KMS-11 (cell line): ENCODE results near the gene CD300H.

ENCODE experiments used
- H2AFZ ChIP-seq: fragments of 200-600 bp; sonication (generic); 2 replicates; pipeline ENCODE4 v1.6.1; 2016; ENCODE audit warnings: antibody characterized with exemption, mixed run types, low read depth
- H3K27ac ChIP-seq: fragments of 200-600 bp; sonication (generic); 2 replicates; pipeline ENCODE4 v1.6.1; 2016; ENCODE audit warnings: mild to moderate bottlenecking, mixed run types
- H3K27me3 ChIP-seq: fragments of 200-600 bp; sonication (generic); 2 replicates; pipeline ENCODE4 v1.6.1; 2017; ENCODE audit warnings: mild to moderate bottlenecking, low read depth, mixed run types, moderate library complexity; ENCODE audit not compliant: insufficient read depth
- H3K36me3 ChIP-seq: fragments of 200-600 bp; sonication (generic); 2 replicates; pipeline ENCODE4 v1.6.1; 2017; ENCODE audit warnings: mild to moderate bottlenecking, mixed run types; ENCODE audit not compliant: insufficient read depth
- H3K4me1 ChIP-seq: fragments of 200-600 bp; sonication (generic); 2 replicates; pipeline ENCODE4 v1.6.1; 2016; ENCODE audit warnings: mild to moderate bottlenecking, low read depth, mixed run types; ENCODE audit not compliant: poor library complexity, severe bottlenecking
- H3K4me2 ChIP-seq: fragments of 200-600 bp; sonication (generic); 2 replicates; pipeline ENCODE4 v1.7.0; 2016; ENCODE audit warnings: mild to moderate bottlenecking, mixed run types
- H3K4me3 ChIP-seq: fragments of 200-600 bp; sonication (generic); IDR thresholded peaks from 2 replicates; pipeline ENCODE4 v1.6.1; 2017; ENCODE audit warnings: low read depth, low read length, mixed read lengths; ENCODE audit not compliant: insufficient read depth
- H3K79me2 ChIP-seq: fragments of 200-600 bp; sonication (generic); 2 replicates; pipeline ENCODE4 v1.6.1; 2016; ENCODE audit warnings: low read depth, mixed run types; ENCODE audit not compliant: insufficient read depth
- H3K9ac ChIP-seq: fragments of 200-600 bp; sonication (generic); 2 replicates; pipeline ENCODE4 v1.6.1; 2016; ENCODE audit warnings: mild to moderate bottlenecking, mixed run types
- H4K20me1 ChIP-seq: fragments of 200-600 bp; sonication (generic); 2 replicates; pipeline ENCODE4 v1.6.1; 2016; ENCODE audit warnings: mild to moderate bottlenecking, mixed run types; ENCODE audit not compliant: insufficient read depth
- TF ChIP-seq, protein P1 (sequence below): fragments of 200-600 bp; sonication (generic); conservative IDR thresholded peaks from 2 replicates; pipeline ENCODE4 v1.6.1; 2017; ENCODE audit warnings: low read depth, mild to moderate bottlenecking, antibody characterized with exemption, low read length, moderate library complexity, mixed read lengths

The CD300H gene

DNA sequence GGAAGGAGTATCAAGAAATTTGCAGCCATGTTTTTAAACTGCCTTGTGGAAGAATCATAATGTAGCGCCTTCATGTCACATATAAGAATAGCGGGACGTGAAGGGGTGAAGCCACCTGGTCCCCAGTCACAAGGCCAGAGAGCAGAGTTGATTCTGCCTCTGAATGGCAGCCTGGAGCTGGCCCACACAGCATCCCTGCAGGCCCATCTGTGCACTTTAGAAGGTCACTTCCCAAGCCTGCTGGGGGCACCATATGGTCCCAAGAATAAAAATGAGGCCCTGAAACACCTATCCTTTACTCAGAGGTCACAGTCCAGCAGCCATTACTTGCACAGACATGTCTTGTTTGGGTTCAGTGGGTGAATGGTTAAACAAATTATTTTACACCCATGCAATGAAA, 41.2 kb upstream of the CD300H start:
- Histone ChIP-seq H4K20me1 (no peaks in the 10 kb centered on the region), H3K9ac (no peak overlapping the region), H2AFZ (no peak overlapping the region), H3K4me3 (no peak overlapping the region), H3K27ac (no peak overlapping the region), H3K4me1 (no peaks in the 10 kb centered on the region), H3K27me3 (peaks cover 90% of the 10 kb centered on the region), H3K79me2 (no peaks in the 10 kb centered on the region), H3K36me3 (no peaks in the 10 kb centered on the region), H3K4me2 (no peak overlapping the region)
- TF ChIP-seq, protein P1, sequence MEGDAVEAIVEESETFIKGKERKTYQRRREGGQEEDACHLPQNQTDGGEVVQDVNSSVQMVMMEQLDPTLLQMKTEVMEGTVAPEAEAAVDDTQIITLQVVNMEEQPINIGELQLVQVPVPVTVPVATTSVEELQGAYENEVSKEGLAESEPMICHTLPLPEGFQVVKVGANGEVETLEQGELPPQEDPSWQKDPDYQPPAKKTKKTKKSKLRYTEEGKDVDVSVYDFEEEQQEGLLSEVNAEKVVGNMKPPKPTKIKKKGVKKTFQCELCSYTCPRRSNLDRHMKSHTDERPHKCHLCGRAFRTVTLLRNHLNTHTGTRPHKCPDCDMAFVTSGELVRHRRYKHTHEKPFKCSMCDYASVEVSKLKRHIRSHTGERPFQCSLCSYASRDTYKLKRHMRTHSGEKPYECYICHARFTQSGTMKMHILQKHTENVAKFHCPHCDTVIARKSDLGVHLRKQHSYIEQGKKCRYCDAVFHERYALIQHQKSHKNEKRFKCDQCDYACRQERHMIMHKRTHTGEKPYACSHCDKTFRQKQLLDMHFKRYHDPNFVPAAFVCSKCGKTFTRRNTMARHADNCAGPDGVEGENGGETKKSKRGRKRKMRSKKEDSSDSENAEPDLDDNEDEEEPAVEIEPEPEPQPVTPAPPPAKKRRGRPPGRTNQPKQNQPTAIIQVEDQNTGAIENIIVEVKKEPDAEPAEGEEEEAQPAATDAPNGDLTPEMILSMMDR: no peak

GRCh38 chr17:74607221-74607620, 39.9 kb upstream of the CD300H start:
- Histone ChIP-seq H3K4me2 (no peak overlapping the region), H3K4me1 (no peaks in the 10 kb centered on the region), H3K79me2 (no peaks in the 10 kb centered on the region), H3K27ac (no peak overlapping the region), H3K27me3 (peaks cover 91% of the 10 kb centered on the region), H3K9ac (no peak overlapping the region), H3K4me3 (no peak overlapping the region), H4K20me1 (no peaks in the 10 kb centered on the region), H2AFZ (no peak overlapping the region), H3K36me3 (no peaks in the 10 kb centered on the region)
- TF ChIP-seq, protein P1: no peak

DNA sequence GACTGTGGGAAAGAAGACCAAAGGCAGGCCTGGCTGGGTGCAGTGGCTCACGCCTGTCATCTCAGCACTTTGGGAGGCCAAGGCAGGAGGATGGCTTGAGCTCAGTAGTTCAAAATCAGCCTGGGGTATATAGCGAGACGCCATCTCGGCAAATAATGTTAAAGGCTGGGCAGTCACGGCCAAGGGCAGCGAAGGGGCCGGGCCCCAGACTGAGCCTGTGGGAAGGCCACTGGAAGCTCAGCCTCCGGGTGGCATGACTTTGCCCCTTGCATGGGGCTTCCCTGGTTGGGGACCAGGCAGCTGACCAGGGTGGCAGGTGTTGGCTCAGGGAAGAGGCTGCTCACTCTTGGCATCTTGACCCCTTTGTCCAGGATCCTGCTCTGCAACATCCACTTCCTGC, 38.7 kb upstream of the CD300H start:
- no peaks in the 10 kb centered on the region for H3K36me3 ChIP-seq
- no peak overlapping the region for H2AFZ ChIP-seq
- no peaks in the 10 kb centered on the region for H4K20me1 ChIP-seq
- peaks cover 93% of the 10 kb centered on the region for H3K27me3 ChIP-seq
- no peaks in the 10 kb centered on the region for H3K4me1 ChIP-seq
- no peak overlapping the region for H3K27ac ChIP-seq
- no peak overlapping the region for H3K4me3 ChIP-seq
- H3K4me2 ChIP-seq: no peak overlapping the region
- H3K9ac ChIP-seq: no peak overlapping the region
- TF ChIP-seq, protein P1: no peak
- no peaks in the 10 kb centered on the region for H3K79me2 ChIP-seq

DNA sequence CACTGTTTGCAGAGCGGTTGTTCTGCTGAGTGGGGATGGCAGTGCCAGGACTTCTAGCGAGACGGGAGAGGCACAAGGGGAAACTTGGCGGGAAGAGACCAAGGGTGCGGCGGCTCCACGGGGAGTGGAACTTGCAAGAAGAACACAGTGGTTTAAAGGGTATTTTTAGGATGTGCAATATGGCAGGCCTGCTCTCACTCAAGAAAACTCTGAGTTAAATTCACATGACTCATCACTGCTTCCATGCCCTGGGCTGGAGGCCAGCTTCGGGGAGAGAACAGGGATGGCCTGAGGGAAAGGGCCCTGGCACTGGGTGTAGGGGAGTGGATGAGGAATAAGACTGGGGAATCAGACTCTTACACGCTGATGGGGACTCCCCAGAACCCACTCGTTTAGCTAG, 38.1 kb upstream of the CD300H start:
- H3K27me3 ChIP-seq: peaks cover 91% of the 10 kb centered on the region; the same call in 1 of the 2 replicates
- no peak overlapping the region for H3K4me2 ChIP-seq
- TF ChIP-seq, protein P1: no peak
- no peak overlapping the region for H2AFZ ChIP-seq
- no peak overlapping the region for H3K27ac ChIP-seq
- no peaks in the 10 kb centered on the region for H3K36me3 ChIP-seq
- H4K20me1 ChIP-seq: no peaks in the 10 kb centered on the region
- no peak overlapping the region for H3K9ac ChIP-seq
- no peaks in the 10 kb centered on the region for H3K79me2 ChIP-seq
- no peak overlapping the region for H3K4me3 ChIP-seq
- no peaks in the 10 kb centered on the region for H3K4me1 ChIP-seq
